CD4-positive, alpha-beta T cell treated with Interleukin-10 for 1 hour (primary cell): ENCODE data around the gene NARF.
A peak's percentile ranks its signal among the peaks of the same experiment; 100 is the strongest.
"Not testable (repeated sequence)": the region's sequence is repeated elsewhere in the genome, so short reads cannot be mapped to it uniquely, and the experiment has no call there.

Experiments used
- DNase-seq: peaks from one replicate; pipeline ENCODE4 v3.0.0-alpha.2; 2020

NARF gene

DNA sequence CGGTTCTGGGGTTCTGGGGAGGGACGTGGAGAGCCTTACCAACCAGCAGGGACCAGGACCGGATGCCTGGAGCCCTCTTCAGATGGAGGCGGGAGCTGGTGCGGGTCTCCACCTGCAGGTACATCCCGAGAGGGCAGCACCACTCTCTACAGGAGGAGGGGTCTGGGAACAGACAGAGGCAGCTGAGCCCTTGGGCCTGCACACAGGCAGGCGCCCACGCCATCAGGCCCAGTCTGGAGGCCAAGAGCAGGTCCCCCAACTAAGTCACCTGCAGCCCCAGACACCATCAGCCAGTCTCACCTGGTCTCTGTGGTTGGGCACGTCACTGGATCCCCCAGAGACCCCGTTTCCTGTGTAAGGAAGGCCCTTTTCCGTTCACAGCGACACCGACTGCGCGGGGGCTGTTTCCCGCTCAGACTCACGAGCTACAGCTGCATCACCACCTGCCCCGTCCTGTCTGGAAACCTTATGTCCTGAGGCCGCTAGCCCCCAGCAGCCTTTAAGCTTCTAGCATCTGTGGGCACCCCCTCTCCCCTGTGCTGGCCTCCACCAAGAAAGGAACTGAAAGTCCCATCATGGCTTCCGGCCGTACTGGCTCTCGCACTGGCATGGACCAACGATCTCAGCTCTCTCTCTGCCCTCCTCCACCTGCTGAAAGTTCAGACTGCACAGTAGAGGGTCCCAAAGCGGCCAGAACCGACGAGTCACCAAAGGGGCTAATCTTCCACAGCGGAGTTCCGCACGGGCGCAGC is 9.2 kb upstream of the NARF start:
- peak; percentile 89 for DNase-seq

DNA sequence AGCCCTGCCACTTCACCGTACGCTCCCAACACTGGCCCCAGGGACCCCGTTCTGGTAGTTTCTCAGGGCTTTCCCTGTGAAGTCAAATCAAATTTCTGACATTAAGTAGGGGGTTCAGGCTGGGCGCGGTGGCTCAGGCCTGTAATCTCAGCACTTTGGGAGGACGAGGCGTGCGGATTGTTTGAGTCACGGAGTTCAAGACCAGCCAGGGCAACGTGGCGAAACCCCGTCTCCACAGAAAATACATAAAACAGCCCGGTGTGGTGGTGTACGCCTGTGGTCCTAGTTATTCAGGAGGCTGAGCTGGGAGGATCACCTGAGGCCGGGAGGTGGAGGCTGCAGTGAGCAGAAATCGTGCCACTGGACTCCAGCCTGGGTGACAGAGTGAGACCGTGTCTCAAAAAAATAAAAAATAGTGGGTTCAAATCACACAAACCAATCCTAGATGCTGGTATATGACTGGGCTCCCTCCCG is 8.6 kb upstream of the NARF start:
- peak; percentile 40 for DNase-seq

- peak; percentile 96 for DNase-seq
Measured at GRCh38 chr17:82450357-82451106, 8.0 kb upstream of the NARF start, which contains the start of gene CYBC1. CYBC1 (minus strand) TSS chr17:82450752; CDS start chr17:82449254, 1,498 bp downstream.

DNA sequence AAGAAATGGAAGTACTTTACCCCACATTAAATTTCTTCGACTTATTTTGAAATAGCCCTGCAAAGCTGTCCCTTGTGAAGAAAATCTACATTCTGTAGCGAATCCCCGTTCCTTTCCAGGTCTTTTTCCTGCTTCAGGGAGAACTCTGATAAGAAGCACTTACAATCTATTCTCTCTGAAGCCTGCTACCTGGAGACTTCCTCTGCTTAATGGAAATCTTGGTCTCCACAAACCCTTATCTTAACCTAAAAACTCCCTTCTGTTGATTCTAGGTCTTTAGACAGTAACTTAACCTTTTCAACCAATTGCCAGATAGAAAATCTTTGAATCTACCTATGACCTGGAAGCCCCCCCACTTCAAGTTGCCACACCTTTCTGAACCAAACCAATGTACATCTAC is 6.4 kb upstream of the NARF start:
- DNase-seq: no peak

GRCh38 chr17:82453151-82453550 is 5.4 kb upstream of the NARF start:
- not testable (repeated sequence) for DNase-seq

DNA sequence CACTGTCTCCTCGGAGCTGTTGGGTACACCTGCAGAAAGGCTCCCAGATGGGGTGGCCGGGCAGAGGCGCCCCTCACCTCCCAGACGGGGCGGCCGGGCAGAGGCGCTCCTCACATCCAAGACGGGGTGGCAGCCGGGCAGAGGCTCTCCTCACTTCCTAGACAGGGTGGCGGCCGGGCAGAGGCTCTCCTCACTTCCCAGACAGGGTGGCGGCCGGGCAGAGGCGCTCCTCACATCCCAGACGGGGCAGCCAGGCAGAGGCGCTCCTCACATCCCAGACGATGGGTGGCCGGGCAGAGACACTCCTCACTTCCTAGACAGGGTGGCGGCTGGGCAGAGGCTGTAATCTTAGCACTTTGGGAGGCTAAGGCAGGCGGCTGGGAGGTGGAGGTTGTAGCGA is 4.8 kb upstream of the NARF start:
- DNase-seq: not testable (repeated sequence)

DNA sequence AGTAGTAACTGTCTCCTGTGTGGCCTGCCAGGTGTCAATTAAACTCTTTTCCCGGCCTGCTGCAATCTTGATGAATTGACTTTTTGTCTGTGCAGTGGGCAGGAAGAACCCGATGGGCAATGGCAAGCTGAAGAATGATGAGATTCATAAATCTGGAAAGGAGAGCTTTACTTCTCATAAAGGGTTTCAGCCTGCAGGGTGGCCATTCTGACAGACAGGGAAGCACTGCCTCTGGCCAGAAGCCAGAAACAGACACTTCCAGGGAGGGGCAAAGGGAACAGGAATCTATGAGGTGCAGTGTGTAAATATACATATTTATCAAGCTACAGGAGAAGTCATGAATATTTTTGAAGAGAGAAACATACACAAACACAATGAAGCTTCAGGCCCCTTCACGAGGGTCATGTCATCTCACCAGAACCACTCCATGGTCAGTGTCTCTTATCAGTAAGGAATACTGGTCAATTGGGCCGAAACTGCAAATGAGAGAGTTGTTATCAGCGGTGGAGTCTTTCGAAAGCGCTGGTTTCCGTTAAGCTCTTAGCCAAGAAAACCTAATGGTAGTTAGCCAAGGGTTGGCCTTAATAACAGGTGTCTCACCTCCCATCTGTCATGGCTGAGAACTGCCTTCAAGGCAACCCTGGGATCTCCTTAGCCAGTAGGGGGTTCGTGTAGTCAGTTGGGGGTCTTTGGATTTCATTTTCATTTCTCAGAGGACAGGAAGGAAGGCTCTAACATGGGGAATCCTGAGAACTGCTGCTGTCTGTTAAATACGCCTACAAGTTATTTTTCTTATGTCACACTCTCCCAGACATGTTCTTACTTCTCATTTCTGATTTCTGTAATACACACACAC is 1.2 kb upstream of the NARF start:
- peak; percentile 22 for DNase-seq

- peak; percentile 94 for DNase-seq
Measured at GRCh38 chr17:82457929-82458178, 687 bp upstream of the NARF start.

- peak; percentile 58 for DNase-seq
Measured at GRCh38 chr17:82458885-82459424, 414 bp downstream of the NARF start.

- not testable (repeated sequence) for DNase-seq
Measured at GRCh38 chr17:82459936-82460335, 1.4 kb downstream of the NARF start.

DNA sequence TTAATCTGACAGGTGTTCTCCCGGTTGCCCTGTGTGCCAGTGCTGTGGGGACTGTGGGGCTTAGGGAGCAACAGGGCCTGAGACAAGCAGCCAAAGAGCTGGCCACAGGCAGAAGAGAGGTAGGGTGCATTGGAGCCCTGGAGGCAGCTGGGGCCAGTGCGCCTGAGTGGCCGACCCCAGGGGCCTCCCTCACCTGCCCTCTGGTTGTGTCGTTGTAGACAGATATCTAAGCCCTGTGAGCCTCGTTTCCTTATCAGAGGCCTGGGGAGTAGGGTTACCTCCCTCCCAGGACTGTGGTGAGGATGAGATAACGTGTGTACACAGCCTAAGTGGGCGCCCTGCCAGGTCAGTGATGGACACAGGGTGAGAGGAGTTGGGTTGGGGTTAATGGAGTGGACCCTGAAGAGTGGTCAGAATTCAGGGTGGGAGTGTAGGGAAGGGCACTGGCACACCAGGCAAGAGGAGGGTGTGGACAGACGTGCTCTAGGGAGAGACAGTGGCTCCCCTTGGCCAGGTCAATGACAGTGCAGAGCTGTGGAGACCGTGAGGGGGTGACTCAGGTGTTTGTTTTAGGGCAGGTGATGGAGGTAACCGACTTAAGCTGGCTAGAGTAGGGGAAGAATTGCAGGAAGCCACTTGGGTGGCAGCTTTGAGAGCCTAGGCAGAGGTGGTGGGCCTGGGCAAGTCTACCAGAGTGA is 3.4 kb downstream of the NARF start:
- DNase-seq: no peak

- DNase-seq: no peak
Measured at GRCh38 chr17:82463391-82463790, 4.8 kb downstream of the NARF start.

DNA sequence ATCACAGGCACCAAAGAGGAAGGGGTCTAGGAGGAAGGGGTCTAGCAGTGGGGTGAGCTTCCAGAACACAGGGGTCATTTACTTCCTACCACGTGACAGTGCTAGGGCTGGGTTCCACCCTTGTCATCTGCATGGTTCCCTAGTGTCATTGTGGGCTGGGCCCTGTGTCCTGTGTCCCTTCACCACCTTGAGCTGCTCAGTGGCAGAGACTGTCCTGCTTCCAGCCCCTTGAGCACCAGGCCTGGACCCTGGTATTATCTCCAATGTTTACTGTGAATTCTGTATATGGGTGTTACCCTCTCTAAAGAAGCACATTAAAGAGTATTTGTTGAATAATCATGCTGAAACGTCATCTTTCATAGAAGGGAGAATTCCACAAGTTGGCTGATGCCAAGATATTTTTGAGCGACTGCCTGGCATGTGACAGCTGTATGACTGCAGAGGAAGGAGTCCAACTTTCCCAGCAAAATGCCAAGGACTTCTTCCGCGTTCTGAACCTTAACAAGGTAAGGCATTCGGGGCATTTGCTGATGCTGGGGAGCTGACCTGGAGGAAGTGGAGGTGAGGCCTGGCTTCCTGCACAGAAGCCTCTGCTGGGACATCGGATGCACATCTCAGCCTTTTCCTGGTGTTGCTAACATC is 5.5 kb downstream of the NARF start:
- no peak for DNase-seq

DNA sequence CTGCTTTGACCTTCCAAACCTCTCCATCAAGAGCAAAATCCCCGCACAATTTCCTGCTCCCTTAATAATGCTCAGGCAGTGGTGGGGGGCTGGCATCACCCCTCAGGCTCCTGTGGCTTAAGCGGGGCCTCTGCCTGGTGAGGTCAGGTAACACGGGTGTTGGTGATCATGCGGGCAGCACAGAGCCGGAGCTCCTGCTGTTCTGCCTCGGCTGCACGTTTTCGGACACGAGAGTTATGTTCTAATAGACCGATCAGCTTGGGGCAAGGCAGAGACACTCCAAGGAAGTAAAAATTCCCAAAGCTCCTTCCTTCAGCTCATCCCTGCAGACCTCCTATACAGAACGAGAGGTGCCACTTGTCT is 6.0 kb downstream of the NARF start:
- DNase-seq: no peak

GRCh38 chr17:82465023-82465603 is 6.6 kb downstream of the NARF start:
- DNase-seq: no peak

- DNase-seq: no peak
Measured at GRCh38 chr17:82468692-82469091, 10.2 kb downstream of the NARF start.

DNA sequence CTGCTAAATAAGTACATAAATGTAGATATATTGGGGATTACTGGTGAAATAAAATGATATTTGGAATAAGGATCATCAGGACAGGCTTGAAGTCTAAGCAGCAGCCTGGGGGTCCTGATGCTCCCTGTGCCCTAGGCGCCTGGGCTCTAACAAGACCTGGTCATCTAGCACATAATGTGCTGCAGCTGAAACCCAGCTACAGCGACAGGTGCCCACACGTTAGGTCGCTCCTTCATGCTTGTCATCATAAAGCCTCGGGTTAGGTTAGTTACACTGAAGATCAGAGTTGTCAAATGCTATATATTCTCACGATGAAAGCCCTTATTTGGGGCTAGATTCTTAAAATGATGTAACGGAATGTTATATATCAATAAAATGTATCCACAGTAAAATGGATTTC is 11.5 kb downstream of the NARF start:
- DNase-seq: no peak

DNA sequence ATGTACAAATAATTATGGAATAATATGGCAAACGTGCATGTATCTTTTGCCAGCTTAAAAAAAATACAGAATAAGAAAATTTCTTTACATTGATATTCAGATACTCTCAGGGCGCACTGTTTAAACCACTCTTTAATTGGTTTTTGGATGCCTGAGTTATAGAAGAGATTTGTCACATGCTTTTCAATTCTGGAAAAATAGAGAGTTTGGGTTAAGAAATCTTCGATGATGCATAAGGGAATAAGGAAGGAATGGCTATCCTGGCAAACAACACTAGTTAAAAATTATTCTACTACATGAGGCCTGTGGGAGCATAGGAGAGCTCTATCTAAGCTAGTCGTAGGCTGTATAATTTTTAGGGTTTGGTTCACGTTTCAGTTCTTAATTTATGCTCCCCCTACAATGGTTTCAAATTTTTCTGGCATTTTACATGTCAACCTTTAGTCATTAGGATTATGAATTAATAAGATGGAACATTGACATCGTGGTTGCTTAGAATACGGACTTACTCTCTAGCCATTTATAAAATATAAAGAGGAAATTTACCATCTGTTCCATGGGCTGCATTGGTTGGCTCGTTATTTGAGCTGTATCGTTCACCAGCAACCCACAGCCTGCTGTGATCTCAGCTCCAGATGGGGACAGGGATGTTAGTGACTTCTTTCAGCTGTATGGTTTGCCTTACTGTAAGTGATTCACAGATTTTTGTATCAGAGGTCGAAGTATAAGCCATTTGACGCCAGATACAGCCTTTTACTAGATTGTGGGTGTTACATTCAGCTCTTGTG is 15.9 kb downstream of the NARF start:
- DNase-seq: no peak

- DNase-seq: no peak
Measured at GRCh38 chr17:82475458-82475857, 16.9 kb downstream of the NARF start.

DNA sequence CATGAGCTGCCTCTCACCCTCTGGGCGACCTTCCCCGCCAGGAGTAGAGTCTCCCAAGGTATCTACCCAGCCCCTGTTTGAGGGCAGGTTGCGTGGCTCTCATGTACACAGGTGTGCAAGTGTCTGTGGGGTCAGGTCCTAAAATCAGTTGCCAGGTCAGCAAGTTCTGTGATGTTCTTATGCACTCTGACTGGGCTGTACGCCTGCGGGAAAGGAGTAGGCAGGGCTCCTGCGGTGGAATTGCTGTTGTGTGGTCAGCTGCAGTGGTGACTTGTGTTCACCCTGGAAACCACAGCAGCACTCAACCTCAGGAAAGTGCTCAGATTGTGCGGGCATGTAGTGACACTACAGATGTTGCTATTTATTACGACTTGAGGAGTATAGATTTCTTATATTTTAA is 19.4 kb downstream of the NARF start:
- no peak for DNase-seq

- no peak for DNase-seq
Measured at GRCh38 chr17:82479602-82480001, 21.1 kb downstream of the NARF start.
